ENCODE results near the gene MYO1A. TPM values are rescaled to one million over a fixed set of nuclear protein-coding genes. Genes with fewer than 3 reads are reported as not detected.

MYO1A gene
- total RNA-seq, 1 experiment from 2014 or later = 0.26 TPM

- no CpG with 5 or more reads among the region's 3 CpGs for WGBS (ENCODE audit: extremely low coverage, insufficient read length, low lambda C conversion rate)
Observed at GRCh38 chr12:57095440-57095839, 45.5 kb upstream of the MYO1A start.

More at GRCh38 chr12:57095440-57095839, 45.5 kb upstream of the MYO1A start:
- Histone ChIP-seq H3K23ac (ENCODE audit: insufficient read length, low read depth, low read length) (no peak overlapping the region), H3K4ac (ENCODE audit: low read depth, low read length) (no peak overlapping the region), H3K27me3 (ENCODE audit: insufficient read depth, low read length) (no peaks in the 10 kb centered on the region), H2BK5ac (ENCODE audit: insufficient read length, low read length) (no peak overlapping the region), H2BK20ac (ENCODE audit: low read depth, low read length, poor library complexity, severe bottlenecking) (no peak overlapping the region), H3K9me3 (ENCODE audit: control insufficient read depth, low read depth, low read length) (no peaks in the 10 kb centered on the region), H3K4me1 (ENCODE audit: insufficient read depth, low read length) (no peaks in the 10 kb centered on the region; the same call in 1 of the 2 replicates), H3K56ac (ENCODE audit: insufficient read length, low read depth, low read length) (no peak overlapping the region), H2AFZ (ENCODE audit: low read length) (no peak overlapping the region), H3K4me2 (ENCODE audit: insufficient read depth, insufficient read length, low read length) (no peak overlapping the region), H2BK12ac (ENCODE audit: insufficient read length, low read depth, low read length) (no peak overlapping the region), H3T11ph (ENCODE audit: low read length) (no peak overlapping the region), H4K8ac (replicated peaks; ENCODE audit: insufficient read length, low read depth, low read length) (no peak overlapping the region), H3K79me1 (ENCODE audit: insufficient read depth, low read depth, low read length, poor library complexity, severe bottlenecking) (no peaks in the 10 kb centered on the region), H2AK5ac (ENCODE audit: insufficient read length, low read length) (no peak overlapping the region), H3K27ac (ENCODE audit: insufficient read length, low read depth, low read length) (no peak overlapping the region), H4K20me1 (ENCODE audit: control insufficient read depth, insufficient read depth, insufficient read length) (no peaks in the 10 kb centered on the region), H4K91ac (ENCODE audit: insufficient read length, low read depth, low read length) (no peak overlapping the region), H3K14ac (ENCODE audit: insufficient read depth, low read length) (no peak overlapping the region), H3K79me2 (ENCODE audit: insufficient read depth, low read length) (no peaks in the 10 kb centered on the region; the same call in 1 of the 2 replicates), H3K23me2 (ENCODE audit: insufficient read length, low read depth, low read length, poor library complexity, severe bottlenecking) (no peaks in the 10 kb centered on the region), H3K9ac (ENCODE audit: extremely low read depth, insufficient read length, low read length) (no peak overlapping the region), H2BK15ac (ENCODE audit: low read depth, low read length) (no peak overlapping the region), H2BK120ac (ENCODE audit: low read depth, low read length, poor library complexity, severe bottlenecking) (no peak overlapping the region), H3K18ac (ENCODE audit: insufficient read length, low read depth, low read length) (no peak overlapping the region), H4K5ac (ENCODE audit: insufficient read length, low read depth, low read length) (no peak overlapping the region)
- no peaks in the 10 kb centered on the region; the same call in 1 of the 2 replicates for H3K27me3 Mint-ChIP-seq (ENCODE audit: low read depth)
- TF ChIP-seq, protein P1, sequence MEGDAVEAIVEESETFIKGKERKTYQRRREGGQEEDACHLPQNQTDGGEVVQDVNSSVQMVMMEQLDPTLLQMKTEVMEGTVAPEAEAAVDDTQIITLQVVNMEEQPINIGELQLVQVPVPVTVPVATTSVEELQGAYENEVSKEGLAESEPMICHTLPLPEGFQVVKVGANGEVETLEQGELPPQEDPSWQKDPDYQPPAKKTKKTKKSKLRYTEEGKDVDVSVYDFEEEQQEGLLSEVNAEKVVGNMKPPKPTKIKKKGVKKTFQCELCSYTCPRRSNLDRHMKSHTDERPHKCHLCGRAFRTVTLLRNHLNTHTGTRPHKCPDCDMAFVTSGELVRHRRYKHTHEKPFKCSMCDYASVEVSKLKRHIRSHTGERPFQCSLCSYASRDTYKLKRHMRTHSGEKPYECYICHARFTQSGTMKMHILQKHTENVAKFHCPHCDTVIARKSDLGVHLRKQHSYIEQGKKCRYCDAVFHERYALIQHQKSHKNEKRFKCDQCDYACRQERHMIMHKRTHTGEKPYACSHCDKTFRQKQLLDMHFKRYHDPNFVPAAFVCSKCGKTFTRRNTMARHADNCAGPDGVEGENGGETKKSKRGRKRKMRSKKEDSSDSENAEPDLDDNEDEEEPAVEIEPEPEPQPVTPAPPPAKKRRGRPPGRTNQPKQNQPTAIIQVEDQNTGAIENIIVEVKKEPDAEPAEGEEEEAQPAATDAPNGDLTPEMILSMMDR (conservative IDR thresholded peaks at IDR 0.05) = no peak
- H3K27ac Mint-ChIP-seq = peak overlapping the region in 2 of 3 experiments; percentile 79 to 97; a peak in 2 of 7 replicates
- peaks cover 40 to 49% of the 10 kb centered on the region in 2 experiments for H3K4me1 Mint-ChIP-seq
- H3K4me3 Mint-ChIP-seq = no peak overlapping the region
- H3K9me3 Mint-ChIP-seq = no peaks in the 10 kb centered on the region
- peaks cover 15 to 82% (median 71%) of the 10 kb centered on the region in 3 experiments for H3K36me3 Mint-ChIP-seq (ENCODE audit: insufficient read depth in 1 of 3, low read depth in 3 of 3)
- no peak for DNase-seq

All from H9 (cell line).